GM10266 (cell line): Measurements from ENCODE around the gene PTPN1.
"Not testable (repeated sequence)": the region's sequence is repeated elsewhere in the genome, so short reads cannot be mapped to it uniquely, and the experiment has no call there.

Experiments
- DNase-seq: peaks from one replicate; pipeline ENCODE4 v3.0.0; 2012; ENCODE audit errors: extremely low spot score
- CTCF ChIP-seq: IDR thresholded peaks from 2 replicates; pipeline ENCODE4 v1.5.1; 2012; ENCODE audit warnings: mild to moderate bottlenecking, low read depth; ENCODE audit not compliant: control insufficient read depth, insufficient read depth; ENCODE audit errors: missing control alignments

PTPN1 gene

GRCh38 chr20:50536333-50536732 is 26.1 kb downstream of the PTPN1 start:
- no peak for DNase-seq
- TF ChIP-seq CTCF = no peak

- DNase-seq = no peak
- no peak for TF ChIP-seq CTCF
Observed at GRCh38 chr20:50537546-50538201, 27.5 kb downstream of the PTPN1 start.

GRCh38 chr20:50538276-50538675 is 28.1 kb downstream of the PTPN1 start:
- no peak for TF ChIP-seq CTCF
- DNase-seq = no peak

GRCh38 chr20:50539798-50540197 is 29.6 kb downstream of the PTPN1 start:
- DNase-seq = not testable (repeated sequence)

GRCh38 chr20:50540620-50541605 is 30.7 kb downstream of the PTPN1 start:
- no peak for DNase-seq
- TF ChIP-seq CTCF = no peak

- DNase-seq = no peak
- no peak for TF ChIP-seq CTCF
Observed at GRCh38 chr20:50541606-50542041, 31.4 kb downstream of the PTPN1 start.

GRCh38 chr20:50543326-50543725 is 33.1 kb downstream of the PTPN1 start:
- TF ChIP-seq CTCF = no peak

GRCh38 chr20:50545126-50545525 is 34.9 kb downstream of the PTPN1 start:
- no peak for TF ChIP-seq CTCF
- DNase-seq = no peak

More at GRCh38 chr20:50543326-50543725, 33.1 kb downstream of the PTPN1 start:
- no peak for DNase-seq
